ENCODE measurements around the gene TACR1. TPM values are rescaled to one million over a fixed set of nuclear protein-coding genes. Genes with fewer than 3 reads are reported as not detected.
A peak's percentile ranks its signal among the peaks of the same experiment; 100 is the strongest.

Gene TACR1
- total RNA-seq, 1 experiment from 2014 or later, result not detected

GRCh38 chr2:75088791-75089190 is 110.5 kb downstream of the TACR1 start:
- no peak for TF ChIP-seq CTCF (conservative IDR thresholded peaks at IDR 0.05; ENCODE audit: low read depth, low read length)
- TF ChIP-seq EZH2 (IDR thresholded peaks at IDR 0.05; ENCODE audit: borderline replicate concordance, low read depth, low read length, poor library complexity, severe bottlenecking), result no peak
- ChIA-PET POLR2A (ENCODE audit: low non-redundant PET) (no interaction called here), CTCF (no interaction called here)
- intact Hi-C loops (cut with micrococcal nuclease; ENCODE audit: unreplicated experiment), result no loop called here
- Histone ChIP-seq H3K4me3 (ENCODE audit: low read depth, low read length, poor library complexity, severe bottlenecking) (no peak overlapping the region), H3K27me3 (replicated peaks; ENCODE audit: insufficient read depth, low read depth, low read length, poor library complexity) (peaks cover 4% of the 10 kb centered on the region), H3K36me3 (ENCODE audit: insufficient read depth, low read length, poor library complexity, severe bottlenecking) (no peaks in the 10 kb centered on the region), H3K9me3 (ENCODE audit: low read depth, low read length, poor library complexity, severe bottlenecking) (no peaks in the 10 kb centered on the region), H3K27ac (ENCODE audit: low read depth, low read length, poor library complexity, severe bottlenecking) (no peak overlapping the region), H3K4me1 (ENCODE audit: insufficient read depth, low read length, poor library complexity, severe bottlenecking) (no peaks in the 10 kb centered on the region)
- no peak for DNase-seq (ENCODE audit: low spot score)
- BruUV-seq (replicated peaks), result no TSS peak

- intact Hi-C loops (cut with micrococcal nuclease; ENCODE audit: unreplicated experiment), result no loop called here
- TF ChIP-seq EZH2 (IDR thresholded peaks at IDR 0.05; ENCODE audit: borderline replicate concordance, low read depth, low read length, poor library complexity, severe bottlenecking), result no peak
- no peak for TF ChIP-seq CTCF (conservative IDR thresholded peaks at IDR 0.05; ENCODE audit: low read depth, low read length)
- ChIA-PET POLR2A (ENCODE audit: low non-redundant PET) (no interaction called here), CTCF (no interaction called here)
- Histone ChIP-seq H3K4me3 (ENCODE audit: low read depth, low read length, poor library complexity, severe bottlenecking) (no peak overlapping the region), H3K27me3 (replicated peaks; ENCODE audit: insufficient read depth, low read depth, low read length, poor library complexity) (peaks cover 4% of the 10 kb centered on the region), H3K36me3 (ENCODE audit: insufficient read depth, low read length, poor library complexity, severe bottlenecking) (no peaks in the 10 kb centered on the region), H3K4me1 (ENCODE audit: insufficient read depth, low read length, poor library complexity, severe bottlenecking) (no peaks in the 10 kb centered on the region), H3K9me3 (ENCODE audit: low read depth, low read length, poor library complexity, severe bottlenecking) (no peaks in the 10 kb centered on the region), H3K27ac (ENCODE audit: low read depth, low read length, poor library complexity, severe bottlenecking) (no peak overlapping the region)
- DNase-seq (ENCODE audit: low spot score), result no peak
- BruUV-seq (replicated peaks), result no TSS peak
Measured at GRCh38 chr2:75087736-75088135, 111.6 kb downstream of the TACR1 start.

GRCh38 chr2:75079575-75079974 is 119.7 kb downstream of the TACR1 start:
- Histone ChIP-seq H3K4me1 (ENCODE audit: insufficient read depth, low read length, poor library complexity, severe bottlenecking) (no peaks in the 10 kb centered on the region), H3K27me3 (replicated peaks; ENCODE audit: insufficient read depth, low read depth, low read length, poor library complexity) (no peaks in the 10 kb centered on the region), H3K36me3 (ENCODE audit: insufficient read depth, low read length, poor library complexity, severe bottlenecking) (no peaks in the 10 kb centered on the region), H3K27ac (ENCODE audit: low read depth, low read length, poor library complexity, severe bottlenecking) (no peak overlapping the region), H3K4me3 (ENCODE audit: low read depth, low read length, poor library complexity, severe bottlenecking) (no peak overlapping the region), H3K9me3 (ENCODE audit: low read depth, low read length, poor library complexity, severe bottlenecking) (no peaks in the 10 kb centered on the region)
- no TSS peak for BruUV-seq (replicated peaks)
- intact Hi-C loops (cut with micrococcal nuclease; ENCODE audit: unreplicated experiment), result no loop called here
- DNase-seq (ENCODE audit: low spot score), result peak; percentile 71
- TF ChIP-seq CTCF (conservative IDR thresholded peaks at IDR 0.05; ENCODE audit: low read depth, low read length) (no peak), EZH2 (IDR thresholded peaks at IDR 0.05; ENCODE audit: borderline replicate concordance, low read depth, low read length, poor library complexity, severe bottlenecking) (no peak)
- CTCF ChIA-PET, result no interaction called here
- POLR2A ChIA-PET (ENCODE audit: low non-redundant PET), result interaction anchor here (0.7 kb wide), 1 partner anchor 411 kb away, joined by 3 read pairs; no protein-coding TSS in a partner anchor

All from A673 (cell line).